PFSK-1 (cell line): ENCODE results near the gene KLHL26.

Source experiments
- FOXP2 ChIP-seq: optimal IDR thresholded peaks from 2 replicates; pipeline ENCODE3; 2011; ENCODE audit warnings: borderline replicate concordance, control low read depth, inconsistent platforms; ENCODE audit not compliant: insufficient read depth; ENCODE audit errors: extremely low read length, extremely low read depth
- POLR2AphosphoS5 ChIP-seq: IDR thresholded peaks from 2 replicates; pipeline ENCODE4 v1.6.1; 2012; ENCODE audit warnings: low read depth, mild to moderate bottlenecking, control low read depth, low read length, moderate library complexity
- REST ChIP-seq, 2 experiments: IDR thresholded peaks; 2 replicates each; pipeline versions ENCODE4 v1.6.1 to v1.8.0; 2011 to 2012; ENCODE audit warnings: low read depth in 2 of 2, low read length in 2 of 2, control low read depth in 1 of 2, inconsistent platforms in 1 of 2, mild to moderate bottlenecking in 1 of 2, moderate library complexity in 1 of 2; ENCODE audit not compliant: insufficient read depth in 1 of 2
- SIN3A ChIP-seq: IDR thresholded peaks from 2 replicates; pipeline ENCODE4 v1.6.1; 2012; ENCODE audit warnings: mild to moderate bottlenecking, low read length, moderate library complexity, borderline replicate concordance; ENCODE audit not compliant: insufficient read depth
- TAF1 ChIP-seq: IDR thresholded peaks from 2 replicates; pipeline ENCODE4 v1.6.1; 2012; ENCODE audit warnings: low read length, control low read depth, borderline replicate concordance; ENCODE audit not compliant: insufficient read depth

Gene KLHL26

DNA sequence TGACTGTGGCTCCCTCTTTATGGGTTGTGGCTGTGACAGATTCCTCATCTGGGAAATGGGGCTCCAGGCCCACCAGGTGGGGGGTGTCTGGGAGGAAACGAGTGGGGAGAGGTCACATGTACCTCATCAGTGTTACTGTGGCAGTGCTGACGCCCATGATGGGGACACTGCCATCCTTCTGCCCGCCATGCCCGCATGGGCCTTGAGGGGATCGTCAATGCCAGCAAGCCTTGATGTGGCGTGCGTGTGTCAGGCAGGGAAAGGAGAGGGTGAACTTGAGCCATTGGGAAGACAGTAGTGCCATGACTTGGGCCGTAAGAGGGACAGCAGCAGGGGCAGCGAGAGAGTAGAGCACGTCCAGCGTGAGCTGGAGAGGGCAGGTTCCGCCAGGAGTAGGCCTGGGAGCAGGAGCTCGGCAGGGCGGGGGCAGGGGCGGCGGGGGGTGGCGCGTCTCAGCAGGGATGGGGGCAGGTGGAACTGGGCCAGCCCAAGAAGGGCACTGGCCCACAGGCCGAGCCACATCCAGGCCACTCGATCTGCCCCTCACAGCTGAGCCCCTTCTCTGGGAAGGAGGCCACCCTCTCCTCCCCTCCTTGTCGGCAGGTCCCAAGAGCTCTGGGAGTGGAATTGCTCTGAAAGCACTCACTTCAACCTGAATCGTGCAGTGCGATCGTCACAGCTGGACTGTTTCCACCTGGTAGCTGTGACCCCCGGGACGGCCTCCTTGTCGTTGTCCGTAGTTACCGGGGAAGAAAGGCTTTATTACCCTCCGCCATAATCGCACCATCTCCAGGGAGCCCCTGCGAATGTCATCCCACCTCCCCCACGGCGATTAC, 9.9 kb downstream of the KLHL26 start:
- TF ChIP-seq TAF1 = no peak
- no peak for TF ChIP-seq FOXP2
- no peak for TF ChIP-seq POLR2AphosphoS5
- no peak for TF ChIP-seq REST (IDR thresholded peaks at IDR 0.05; ENCODE audit: insufficient read depth in 1 of 2, low read depth in 2 of 2, low read length in 2 of 2)
- no peak for TF ChIP-seq SIN3A

- TF ChIP-seq SIN3A (no peak), REST (IDR thresholded peaks at IDR 0.05; ENCODE audit: insufficient read depth in 1 of 2, low read depth in 2 of 2, low read length in 2 of 2) (no peak), TAF1 (no peak), FOXP2 (no peak), POLR2AphosphoS5 (no peak)
These were observed 10.5 kb downstream of the KLHL26 start for GRCh38 chr19:18647371-18647767.

- TF ChIP-seq SIN3A = no peak
- TF ChIP-seq POLR2AphosphoS5 = no peak
- TF ChIP-seq REST (IDR thresholded peaks at IDR 0.05; ENCODE audit: insufficient read depth in 1 of 2, low read depth in 2 of 2, low read length in 2 of 2) = no peak
- TF ChIP-seq FOXP2 = no peak
- no peak for TF ChIP-seq TAF1
These were observed 11.0 kb downstream of the KLHL26 start for GRCh38 chr19:18647807-18648206.

DNA sequence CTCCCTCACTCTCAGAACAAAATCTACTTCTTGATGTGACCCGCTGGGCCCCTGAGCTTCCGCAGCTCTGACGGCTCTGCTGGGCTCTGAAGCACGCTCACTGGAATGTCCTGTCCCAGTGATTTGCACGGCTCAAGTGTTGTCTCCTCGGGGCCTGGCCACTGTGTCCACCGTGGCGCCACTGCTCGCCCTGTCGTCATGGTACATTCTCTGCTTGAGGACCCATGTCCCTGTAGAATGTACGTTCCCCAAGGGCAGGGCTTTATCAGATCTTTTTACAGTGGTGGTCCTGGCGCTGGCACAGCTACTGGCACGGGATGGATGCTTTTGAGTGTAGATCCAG, 12.1 kb downstream of the KLHL26 start:
- TF ChIP-seq FOXP2 (no peak), REST (IDR thresholded peaks at IDR 0.05; ENCODE audit: insufficient read depth in 1 of 2, low read depth in 2 of 2, low read length in 2 of 2) (no peak), SIN3A (no peak), TAF1 (no peak), POLR2AphosphoS5 (no peak)
